ENCODE results near the gene IZUMO4. TPM values are rescaled to one million over a fixed set of nuclear protein-coding genes. Genes with fewer than 3 reads are reported as not detected.
A peak's percentile ranks its signal among the peaks of the same experiment; 100 is the strongest.

Gene IZUMO4
- total and polyA plus RNA-seq, 10 of the 15 experiments (the other 5 are each of a cell fraction or from before 2014, with no cell fraction given) = 0.53 to 27.1 (median 7.5) TPM

- TF ChIP-seq CUX1 (IDR thresholded peaks at IDR 0.05; ENCODE audit: insufficient replicate concordance, low read depth, low read length) (peak; percentile 88), CHD2 (IDR thresholded peaks at IDR 0.05; ENCODE audit: borderline replicate concordance, low read depth, low read length) (0 out of 2 replicates have a peak, but pooled peaks have one; percentile 23), RAD51 (IDR thresholded peaks at IDR 0.05) (no peak), ESRRA (IDR thresholded peaks at IDR 0.05; ENCODE audit: low read length) (no peak), MTA2 (IDR thresholded peaks at IDR 0.05; ENCODE audit: low read depth) (peak; percentile 58; the same call in 1 of the 2 replicates), SMARCA5 (IDR thresholded peaks at IDR 0.05) (0 out of 2 replicates have a peak, but pooled peaks have one; percentile 12), NFYB (IDR thresholded peaks at IDR 0.05; ENCODE audit: insufficient read depth, low read depth, low read length) (no peak), DPF2 (IDR thresholded peaks at IDR 0.05) (peak; percentile 51), JUNB (IDR thresholded peaks at IDR 0.05) (no peak), ASH2L (IDR thresholded peaks at IDR 0.05; ENCODE audit: borderline replicate concordance, low read depth) (no peak), ZNF622 (IDR thresholded peaks at IDR 0.05) (no peak), EP300 (IDR thresholded peaks at IDR 0.05; ENCODE audit: borderline replicate concordance in 1 of 2, control insufficient read depth in 1 of 2, low read depth in 2 of 2, low read length in 2 of 2) (peak in 1 of 2 experiments; percentile 67; a peak in 2 of 4 replicates), MTA3 (IDR thresholded peaks at IDR 0.05; ENCODE audit: borderline replicate concordance, low read length) (no peak; the same call in 1 of the 2 replicates), MEF2A (IDR thresholded peaks at IDR 0.05; ENCODE audit: insufficient read depth, low read depth, low read length) (no peak), POLR2AphosphoS5 (IDR thresholded peaks at IDR 0.05; ENCODE audit: low read length) (peak; percentile 67; the same call in 1 of the 2 replicates), CEBPB (IDR thresholded peaks at IDR 0.05; ENCODE audit: borderline replicate concordance in 1 of 2, low read depth in 2 of 2, low read length in 2 of 2) (no peak)
- TF ChIP-seq, protein P1, sequence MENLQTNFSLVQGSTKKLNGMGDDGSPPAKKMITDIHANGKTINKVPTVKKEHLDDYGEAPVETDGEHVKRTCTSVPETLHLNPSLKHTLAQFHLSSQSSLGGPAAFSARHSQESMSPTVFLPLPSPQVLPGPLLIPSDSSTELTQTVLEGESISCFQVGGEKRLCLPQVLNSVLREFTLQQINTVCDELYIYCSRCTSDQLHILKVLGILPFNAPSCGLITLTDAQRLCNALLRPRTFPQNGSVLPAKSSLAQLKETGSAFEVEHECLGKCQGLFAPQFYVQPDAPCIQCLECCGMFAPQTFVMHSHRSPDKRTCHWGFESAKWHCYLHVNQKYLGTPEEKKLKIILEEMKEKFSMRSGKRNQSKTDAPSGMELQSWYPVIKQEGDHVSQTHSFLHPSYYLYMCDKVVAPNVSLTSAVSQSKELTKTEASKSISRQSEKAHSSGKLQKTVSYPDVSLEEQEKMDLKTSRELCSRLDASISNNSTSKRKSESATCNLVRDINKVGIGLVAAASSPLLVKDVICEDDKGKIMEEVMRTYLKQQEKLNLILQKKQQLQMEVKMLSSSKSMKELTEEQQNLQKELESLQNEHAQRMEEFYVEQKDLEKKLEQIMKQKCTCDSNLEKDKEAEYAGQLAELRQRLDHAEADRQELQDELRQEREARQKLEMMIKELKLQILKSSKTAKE (IDR thresholded peaks at IDR 0.05; ENCODE audit: low read depth, poor library complexity, severe bottlenecking) = peak; percentile 72
- TF ChIP-seq, protein P2, sequence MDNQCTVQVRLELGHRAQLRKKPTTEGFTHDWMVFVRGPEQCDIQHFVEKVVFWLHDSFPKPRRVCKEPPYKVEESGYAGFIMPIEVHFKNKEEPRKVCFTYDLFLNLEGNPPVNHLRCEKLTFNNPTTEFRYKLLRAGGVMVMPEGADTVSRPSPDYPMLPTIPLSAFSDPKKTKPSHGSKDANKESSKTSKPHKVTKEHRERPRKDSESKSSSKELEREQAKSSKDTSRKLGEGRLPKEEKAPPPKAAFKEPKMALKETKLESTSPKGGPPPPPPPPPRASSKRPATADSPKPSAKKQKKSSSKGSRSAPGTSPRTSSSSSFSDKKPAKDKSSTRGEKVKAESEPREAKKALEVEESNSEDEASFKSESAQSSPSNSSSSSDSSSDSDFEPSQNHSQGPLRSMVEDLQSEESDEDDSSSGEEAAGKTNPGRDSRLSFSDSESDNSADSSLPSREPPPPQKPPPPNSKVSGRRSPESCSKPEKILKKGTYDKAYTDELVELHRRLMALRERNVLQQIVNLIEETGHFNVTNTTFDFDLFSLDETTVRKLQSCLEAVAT (IDR thresholded peaks at IDR 0.05) = peak; percentile 10
- TF ChIP-seq, protein P3, sequence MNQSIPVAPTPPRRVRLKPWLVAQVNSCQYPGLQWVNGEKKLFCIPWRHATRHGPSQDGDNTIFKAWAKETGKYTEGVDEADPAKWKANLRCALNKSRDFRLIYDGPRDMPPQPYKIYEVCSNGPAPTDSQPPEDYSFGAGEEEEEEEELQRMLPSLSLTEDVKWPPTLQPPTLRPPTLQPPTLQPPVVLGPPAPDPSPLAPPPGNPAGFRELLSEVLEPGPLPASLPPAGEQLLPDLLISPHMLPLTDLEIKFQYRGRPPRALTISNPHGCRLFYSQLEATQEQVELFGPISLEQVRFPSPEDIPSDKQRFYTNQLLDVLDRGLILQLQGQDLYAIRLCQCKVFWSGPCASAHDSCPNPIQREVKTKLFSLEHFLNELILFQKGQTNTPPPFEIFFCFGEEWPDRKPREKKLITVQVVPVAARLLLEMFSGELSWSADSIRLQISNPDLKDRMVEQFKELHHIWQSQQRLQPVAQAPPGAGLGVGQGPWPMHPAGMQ (IDR thresholded peaks at IDR 0.05; ENCODE audit: borderline replicate concordance) = no peak
Observed at GRCh38 chr19:2089001-2089711, 7.6 kb upstream of the IZUMO4 start (continued).

Data from GM12878 (cell line).